IPS-20b (cell line): ENCODE data around the gene WFIKKN1.

Experiments used
- H3K27ac ChIP-seq: one replicate; pipeline ENCODE4 v1.5.1; 2013; ENCODE audit warnings: low read length
- H3K27me3 ChIP-seq: 2 replicates; pipeline ENCODE4 v1.6.1; 2013; ENCODE audit warnings: mild to moderate bottlenecking, low read length, inconsistent platforms; ENCODE audit not compliant: insufficient read depth
- H3K36me3 ChIP-seq: 2 replicates; pipeline ENCODE4 v1.6.1; 2013; ENCODE audit warnings: low read depth, mild to moderate bottlenecking, inconsistent platforms, low read length, moderate library complexity; ENCODE audit not compliant: insufficient read depth
- H3K4me1 ChIP-seq: 2 replicates; pipeline ENCODE4 v1.6.1; 2013; ENCODE audit warnings: mild to moderate bottlenecking, control low read depth, inconsistent platforms, low read length, moderate library complexity; ENCODE audit not compliant: insufficient read depth
- H3K4me3 ChIP-seq: 2 replicates; pipeline ENCODE4 v1.5.1; 2013; ENCODE audit warnings: mild to moderate bottlenecking, low read length, inconsistent platforms
- H3K9ac ChIP-seq: 2 replicates; pipeline ENCODE4 v1.6.1; 2013; ENCODE audit warnings: low read depth, mild to moderate bottlenecking, inconsistent platforms, low read length, moderate library complexity
- H3K9me3 ChIP-seq: 2 replicates; pipeline ENCODE4 v1.6.1; 2013; ENCODE audit warnings: mild to moderate bottlenecking, low read depth, low read length, inconsistent platforms; ENCODE audit not compliant: insufficient read depth

WFIKKN1 gene

DNA sequence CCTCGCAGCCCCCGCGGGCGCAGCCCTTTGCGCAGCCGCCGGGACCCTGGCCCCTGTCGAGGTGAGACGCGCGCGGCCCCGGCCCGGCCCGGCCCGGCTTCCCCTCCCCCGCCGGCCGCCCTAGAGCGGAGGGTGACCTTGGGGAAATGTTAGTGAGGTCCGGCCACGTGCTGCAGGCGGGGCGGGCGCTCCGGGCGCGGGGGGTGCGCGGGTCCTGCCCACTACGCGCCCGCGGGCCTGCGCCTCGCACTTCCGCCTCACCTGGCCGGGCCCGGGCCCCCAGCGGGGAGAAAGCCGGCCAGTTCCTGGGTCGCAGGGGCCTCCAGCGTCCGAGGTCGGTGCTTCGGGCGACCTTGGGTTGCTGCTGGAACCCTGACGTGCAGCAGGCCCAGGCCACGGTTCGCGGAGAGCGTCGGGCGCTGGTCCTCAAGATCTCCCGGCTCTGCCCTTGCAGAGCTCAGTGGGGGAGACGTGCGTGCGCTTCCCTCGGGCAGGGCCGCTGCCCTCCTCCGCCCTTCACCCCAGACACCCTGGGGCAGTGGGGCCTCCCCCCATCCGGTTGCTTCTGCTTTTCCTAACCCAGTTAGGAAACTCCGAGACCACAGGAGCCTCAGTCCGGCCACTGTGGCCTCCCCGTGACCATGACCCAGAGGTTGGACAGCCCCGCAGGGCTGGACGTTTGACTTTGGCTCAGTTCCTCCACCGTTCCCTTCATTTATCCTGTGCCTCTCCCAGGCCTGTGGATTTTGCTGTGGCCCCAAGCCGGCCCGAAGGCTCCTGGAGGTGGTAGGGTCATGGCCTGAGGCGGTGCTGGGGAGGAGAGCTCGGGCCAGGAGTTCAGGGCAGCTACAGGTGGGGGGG lies 11.6 kb downstream of the WFIKKN1 start:
- peaks cover 9% of the 10 kb centered on the region for H3K27me3 ChIP-seq
- H3K36me3 ChIP-seq, result no peaks in the 10 kb centered on the region
- peak overlapping the region; percentile 69; the same call in 1 of the 2 replicates for H3K9ac ChIP-seq
- no peak overlapping the region for H3K27ac ChIP-seq
- H3K4me3 ChIP-seq, result peak overlapping the region; percentile 73
- H3K4me1 ChIP-seq, result no peaks in the 10 kb centered on the region; the same call in 1 of the 2 replicates
- H3K9me3 ChIP-seq, result no peaks in the 10 kb centered on the region

DNA sequence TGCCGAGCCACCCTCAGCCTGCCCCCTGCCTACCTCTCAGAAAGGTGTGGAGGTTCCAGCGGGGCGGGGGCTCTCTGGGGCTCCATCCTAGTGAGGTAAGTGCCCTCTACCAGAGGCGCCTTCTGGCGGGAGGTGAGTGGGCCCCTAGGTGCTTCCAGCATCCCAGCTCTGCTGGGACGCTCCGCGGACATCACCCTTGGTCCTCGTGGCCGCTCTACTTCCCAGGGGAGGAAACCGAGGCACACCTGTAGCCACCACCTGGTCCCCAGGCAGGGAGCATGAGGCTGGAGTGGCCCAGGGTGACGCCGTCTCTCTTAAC lies 12.2 kb downstream of the WFIKKN1 start:
- Histone ChIP-seq H3K27me3 (peaks cover 9% of the 10 kb centered on the region), H3K4me3 (peak overlapping the region; percentile 73; the same call in 1 of the 2 replicates), H3K9ac (peak overlapping the region; percentile 69; the same call in 1 of the 2 replicates), H3K36me3 (no peaks in the 10 kb centered on the region), H3K9me3 (no peaks in the 10 kb centered on the region), H3K4me1 (no peaks in the 10 kb centered on the region; the same call in 1 of the 2 replicates), H3K27ac (no peak overlapping the region)

DNA sequence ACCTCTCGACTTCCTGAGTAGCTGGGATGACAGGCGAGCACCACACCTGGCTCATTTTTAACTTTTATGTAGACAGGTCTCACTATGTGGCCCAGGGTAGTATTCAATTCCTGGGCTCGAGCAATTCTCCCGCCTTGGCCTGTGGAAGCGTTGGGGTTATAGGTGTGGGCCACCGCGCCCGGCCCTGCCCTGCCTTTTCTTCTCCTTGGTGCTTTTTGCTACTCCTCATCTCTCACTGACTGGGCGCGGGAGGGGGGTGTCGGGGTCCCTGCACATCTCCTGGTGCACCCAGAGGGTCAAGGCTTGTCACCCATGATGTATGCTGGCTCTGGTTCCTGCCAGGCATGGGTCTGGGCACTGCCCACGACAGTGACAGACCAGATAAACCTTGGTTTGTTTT lies 13.8 kb downstream of the WFIKKN1 start:
- H3K27ac ChIP-seq, result no peak overlapping the region
- peaks cover 9% of the 10 kb centered on the region for H3K27me3 ChIP-seq
- H3K4me3 ChIP-seq, result no peak overlapping the region
- no peak overlapping the region for H3K9ac ChIP-seq
- H3K4me1 ChIP-seq, result no peaks in the 10 kb centered on the region; the same call in 1 of the 2 replicates
- no peaks in the 10 kb centered on the region for H3K36me3 ChIP-seq
- no peaks in the 10 kb centered on the region for H3K9me3 ChIP-seq

DNA sequence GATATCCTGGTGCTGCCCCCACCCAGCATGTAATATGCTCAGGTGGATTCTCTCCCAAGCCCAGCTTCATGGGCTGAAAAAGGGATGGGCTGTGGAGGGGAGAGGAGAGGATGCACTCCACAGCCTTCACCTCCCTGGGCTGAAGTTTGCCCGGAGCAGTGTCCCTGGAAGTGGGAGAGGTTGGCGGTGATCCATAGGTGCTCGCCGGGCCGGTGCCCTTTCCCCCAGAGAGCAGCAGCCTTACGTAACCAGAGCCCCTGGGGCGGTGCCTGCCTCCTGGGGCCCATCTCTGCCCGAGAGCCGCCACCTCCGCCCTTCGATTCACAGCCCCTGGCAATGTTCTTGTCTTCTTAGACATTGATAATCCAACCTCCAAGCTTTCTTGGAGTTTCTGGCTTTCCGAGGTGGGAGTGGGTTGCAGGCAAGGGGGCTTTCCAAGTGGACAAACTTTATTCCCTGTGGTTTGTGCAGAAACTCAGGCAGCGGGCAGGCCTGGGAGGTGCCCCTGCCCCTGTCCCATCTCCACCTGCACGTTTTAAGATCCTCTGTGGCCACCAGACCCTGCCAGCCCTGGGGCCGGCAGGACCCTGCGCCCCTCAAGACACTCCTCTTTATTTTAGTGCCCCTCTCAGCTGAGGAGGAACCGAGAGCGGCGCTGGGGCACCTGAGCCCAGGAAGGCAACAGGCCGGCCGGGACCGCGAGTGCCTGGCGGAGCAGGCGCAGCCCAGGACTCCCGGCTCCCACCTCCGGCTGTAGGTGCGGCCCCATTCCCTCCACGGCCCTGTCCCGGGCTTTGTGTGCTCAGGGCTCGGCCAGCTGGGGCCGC lies 15.3 kb downstream of the WFIKKN1 start:
- Histone ChIP-seq H3K9ac (no peak overlapping the region), H3K4me1 (peaks cover 3% of the 10 kb centered on the region; the same call in 1 of the 2 replicates), H3K4me3 (no peak overlapping the region), H3K9me3 (no peaks in the 10 kb centered on the region), H3K27ac (no peak overlapping the region), H3K36me3 (no peaks in the 10 kb centered on the region), H3K27me3 (peaks cover 9% of the 10 kb centered on the region)

DNA sequence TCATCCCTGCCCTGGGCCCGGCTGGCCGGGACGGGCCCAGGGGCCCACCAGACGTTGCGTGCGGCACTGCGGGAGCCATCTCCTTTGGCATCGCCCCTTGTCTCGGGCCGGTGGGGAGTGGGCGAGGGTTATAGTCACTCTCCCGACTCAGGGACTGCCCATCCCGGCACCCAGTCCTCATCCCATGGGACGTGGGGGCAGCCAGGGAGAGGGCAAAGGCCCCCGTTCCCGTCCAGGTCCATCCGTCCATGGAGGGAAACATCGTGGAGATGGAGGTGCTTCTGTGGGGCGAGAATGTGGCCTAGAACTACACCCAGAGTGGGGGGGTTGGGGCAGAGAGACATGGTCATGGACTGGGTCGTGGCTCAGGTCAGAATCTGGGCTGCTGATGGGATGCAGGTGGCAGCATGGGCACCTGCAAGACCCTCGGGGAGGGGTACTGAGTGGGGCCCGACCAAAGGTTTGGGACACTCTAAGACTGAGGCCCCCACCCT lies 15.9 kb downstream of the WFIKKN1 start:
- H3K4me1 ChIP-seq, result peaks cover 3% of the 10 kb centered on the region; the same call in 1 of the 2 replicates
- peaks cover 9% of the 10 kb centered on the region for H3K27me3 ChIP-seq
- no peaks in the 10 kb centered on the region for H3K36me3 ChIP-seq
- no peak overlapping the region for H3K27ac ChIP-seq
- no peaks in the 10 kb centered on the region for H3K9me3 ChIP-seq
- no peak overlapping the region for H3K9ac ChIP-seq
- no peak overlapping the region for H3K4me3 ChIP-seq

DNA sequence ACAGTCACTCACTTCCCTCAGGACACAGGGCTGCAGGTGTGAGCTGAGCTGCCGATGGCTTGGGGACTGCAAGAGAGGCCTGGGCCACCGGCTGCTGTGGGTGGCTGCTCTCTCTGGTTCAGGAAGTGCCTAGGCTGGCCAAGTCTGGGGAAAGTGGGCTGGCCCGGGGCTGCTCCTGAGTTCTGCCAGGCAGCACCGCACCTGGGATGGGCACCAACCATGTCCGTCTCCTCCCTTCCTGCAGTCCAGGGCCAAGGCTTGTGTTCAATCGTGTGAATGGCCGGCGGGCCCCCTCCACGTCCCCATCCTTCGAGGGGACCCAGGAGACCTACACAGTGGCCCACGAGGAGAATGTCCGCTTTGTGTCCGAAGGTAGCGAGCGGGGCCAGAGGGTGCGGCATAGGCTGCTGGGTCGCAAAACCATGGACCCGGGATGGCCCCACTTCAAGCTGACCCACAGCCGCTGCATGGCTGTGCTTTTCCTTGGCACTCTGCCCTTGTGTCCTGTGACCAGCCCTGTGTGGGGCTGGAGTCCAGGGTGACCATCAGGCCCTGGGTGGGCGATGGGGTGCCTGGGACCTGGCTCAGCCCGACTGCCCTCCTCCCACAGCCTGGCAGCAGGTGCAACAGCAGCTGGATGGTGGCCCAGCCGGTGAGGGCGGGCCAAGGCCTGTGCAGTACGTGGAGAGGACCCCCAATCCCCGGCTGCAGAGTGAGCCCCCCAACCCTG lies 16.6 kb downstream of the WFIKKN1 start:
- Histone ChIP-seq H3K4me1 (peaks cover 3% of the 10 kb centered on the region; the same call in 1 of the 2 replicates), H3K9ac (no peak overlapping the region), H3K36me3 (no peaks in the 10 kb centered on the region), H3K27ac (no peak overlapping the region), H3K27me3 (peaks cover 9% of the 10 kb centered on the region), H3K4me3 (no peak overlapping the region), H3K9me3 (no peaks in the 10 kb centered on the region)

DNA sequence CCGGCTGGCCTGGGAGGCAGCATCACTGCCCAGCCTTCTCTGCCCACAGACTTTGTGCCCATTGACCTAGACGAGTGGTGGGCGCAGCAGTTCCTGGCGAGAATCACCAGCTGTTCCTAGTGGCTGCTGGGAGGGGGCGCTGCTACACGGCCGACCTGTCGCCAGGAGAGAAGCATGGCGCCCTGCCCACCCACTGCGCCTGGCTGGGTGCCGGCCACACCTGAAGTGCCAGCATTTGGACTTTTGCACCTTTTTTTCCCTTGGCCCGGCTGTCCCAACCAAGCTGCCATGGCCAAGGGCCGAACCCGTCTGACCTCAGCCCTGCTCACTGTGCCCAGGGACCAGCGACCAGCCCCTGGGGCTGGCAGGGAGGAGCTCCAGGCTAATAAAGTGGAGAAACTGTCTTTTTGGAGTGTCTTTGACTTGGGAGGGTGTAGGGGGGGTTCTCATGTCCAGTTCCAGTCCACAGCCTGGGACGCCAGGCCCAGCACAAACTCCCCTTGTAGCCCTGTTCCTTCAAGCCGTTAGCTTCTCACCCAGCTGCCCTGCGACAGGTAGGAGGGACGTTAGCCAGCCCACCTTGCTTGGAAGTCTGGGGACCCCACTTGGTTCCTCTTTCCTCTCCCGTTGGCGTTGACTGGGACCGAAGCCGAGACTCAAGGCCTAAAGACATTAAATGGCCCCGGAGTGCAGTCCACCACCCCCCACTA lies 17.4 kb downstream of the WFIKKN1 start:
- Histone ChIP-seq H3K4me1 (peaks cover 3% of the 10 kb centered on the region; the same call in 1 of the 2 replicates), H3K36me3 (peaks cover under 1% of the 10 kb centered on the region; the same call in 1 of the 2 replicates), H3K27me3 (no peaks in the 10 kb centered on the region; the same call in 1 of the 2 replicates), H3K27ac (peak overlapping the region; percentile 39), H3K4me3 (peak overlapping the region; percentile 71), H3K9ac (peak overlapping the region; percentile 71; the same call in 1 of the 2 replicates), H3K9me3 (no peaks in the 10 kb centered on the region)

DNA sequence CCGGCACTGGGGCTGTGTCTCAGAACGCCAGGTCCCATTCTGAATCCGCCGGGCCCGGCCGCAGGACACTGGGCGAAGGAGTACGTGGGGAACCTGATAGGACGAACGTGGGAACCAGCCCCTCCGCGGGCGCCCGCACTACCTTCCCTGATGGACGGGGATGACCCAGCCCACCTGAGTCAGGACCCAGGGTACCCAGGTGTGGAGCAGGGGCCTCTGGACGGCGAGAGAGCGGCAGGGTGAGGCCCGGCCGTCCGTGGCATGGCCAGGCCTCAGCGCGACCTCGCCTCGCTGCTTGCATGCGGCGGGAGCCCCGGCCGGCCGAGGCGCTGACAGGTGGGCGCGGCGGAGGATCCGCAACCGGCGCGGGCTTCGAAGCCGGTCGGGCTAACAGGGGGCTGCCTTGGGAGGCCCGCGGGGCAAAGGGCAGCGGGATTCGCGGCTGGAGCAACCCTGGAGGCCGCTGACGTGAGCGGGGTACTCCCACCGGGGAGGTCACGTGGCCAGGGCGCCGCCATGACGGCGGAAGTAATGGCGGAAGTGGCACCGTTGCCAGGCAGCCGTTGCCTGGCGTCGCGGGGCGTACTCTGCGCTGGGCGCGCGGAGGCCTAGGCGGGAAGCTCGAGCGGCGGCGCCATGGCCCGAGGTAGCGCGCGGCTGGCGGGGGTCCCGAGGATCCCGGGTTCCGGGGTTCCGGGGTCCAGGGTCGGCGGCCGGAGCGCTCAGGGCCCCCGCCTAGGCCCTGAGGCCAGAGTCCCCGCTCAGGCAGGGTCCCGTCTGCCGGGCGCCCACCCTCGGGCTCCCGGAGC lies 18.2 kb downstream of the WFIKKN1 start, which contains the start of gene WDR90:
WDR90 (plus strand) TSS at position 585 of the 809 bp plus-strand sequence; CDS start at position 637, 52 bp downstream.
- H3K9ac ChIP-seq, result peak within 1 kb of the TSS; percentile 71; the same call in 1 of the 2 replicates
- peaks cover 3% of the 10 kb centered on the region; the same call in 1 of the 2 replicates for H3K4me1 ChIP-seq
- H3K9me3 ChIP-seq, result no peaks in the 10 kb centered on the region
- H3K4me3 ChIP-seq, result peak within 1 kb of the TSS; percentile 71
- H3K27me3 ChIP-seq, result no peaks in the 10 kb centered on the region
- H3K27ac ChIP-seq, result peak within 1 kb of the TSS; percentile 39
- H3K36me3 ChIP-seq, result peaks cover 5% of the 10 kb centered on the region

DNA sequence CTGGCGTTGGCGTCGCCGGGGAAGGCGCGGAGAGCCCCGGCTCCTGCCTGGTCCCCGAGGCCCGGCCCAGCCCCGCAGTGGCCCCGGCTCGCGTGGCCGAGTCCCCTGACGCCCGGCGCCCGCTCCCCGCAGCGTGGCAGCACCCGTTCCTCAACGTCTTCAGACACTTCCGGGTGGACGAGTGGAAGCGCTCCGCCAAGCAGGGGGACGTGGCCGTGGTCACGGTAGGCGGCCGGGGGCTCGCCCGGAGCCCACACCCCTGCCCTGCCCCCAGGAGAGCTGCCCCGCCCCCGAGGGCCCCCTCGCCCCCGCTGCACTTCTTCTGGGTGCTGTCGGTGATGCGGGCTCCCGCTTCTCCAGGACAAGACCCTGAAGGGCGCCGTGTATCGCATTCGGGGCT lies 18.8 kb downstream of the WFIKKN1 start:
- peak overlapping the region; percentile 71 for H3K4me3 ChIP-seq
- no peaks in the 10 kb centered on the region for H3K9me3 ChIP-seq
- peaks cover 3% of the 10 kb centered on the region; the same call in 1 of the 2 replicates for H3K4me1 ChIP-seq
- no peak overlapping the region for H3K27ac ChIP-seq
- peaks cover 5% of the 10 kb centered on the region for H3K36me3 ChIP-seq
- H3K27me3 ChIP-seq, result no peaks in the 10 kb centered on the region
- peak overlapping the region; percentile 71; the same call in 1 of the 2 replicates for H3K9ac ChIP-seq

DNA sequence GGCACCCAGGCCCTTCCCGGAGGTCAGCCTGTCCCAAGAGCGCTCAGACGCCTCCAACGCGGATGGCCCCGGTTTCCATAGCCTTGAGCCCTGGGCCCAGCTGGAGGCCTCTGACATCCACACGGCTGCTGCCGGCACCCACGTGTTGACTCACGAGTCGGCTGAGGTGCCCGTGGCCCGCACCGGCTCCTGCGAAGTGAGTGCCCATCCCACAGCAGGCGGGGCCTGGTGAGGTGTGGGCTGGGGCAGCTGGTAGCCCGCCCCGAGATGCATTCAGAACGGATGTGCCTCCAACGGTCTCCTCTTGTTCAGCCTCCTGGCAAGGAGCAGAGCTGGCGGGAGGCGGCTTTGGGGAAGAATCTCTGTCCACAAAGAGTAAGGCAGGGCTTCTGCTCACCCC lies 21.1 kb downstream of the WFIKKN1 start:
- no peaks in the 10 kb centered on the region for H3K27me3 ChIP-seq
- no peak overlapping the region for H3K27ac ChIP-seq
- H3K36me3 ChIP-seq, result peaks cover 5% of the 10 kb centered on the region
- H3K9ac ChIP-seq, result no peak overlapping the region
- peaks cover 3% of the 10 kb centered on the region; the same call in 1 of the 2 replicates for H3K4me1 ChIP-seq
- no peaks in the 10 kb centered on the region for H3K9me3 ChIP-seq
- H3K4me3 ChIP-seq, result no peak overlapping the region
